NCI-H69 (cell line): ENCODE data around the gene TBR1.

Experiments used
- DNase-seq: peaks from one replicate; lab custom pipeline; 2025; lab: John Stamatoyannopoulos, UW

TBR1 gene

DNA sequence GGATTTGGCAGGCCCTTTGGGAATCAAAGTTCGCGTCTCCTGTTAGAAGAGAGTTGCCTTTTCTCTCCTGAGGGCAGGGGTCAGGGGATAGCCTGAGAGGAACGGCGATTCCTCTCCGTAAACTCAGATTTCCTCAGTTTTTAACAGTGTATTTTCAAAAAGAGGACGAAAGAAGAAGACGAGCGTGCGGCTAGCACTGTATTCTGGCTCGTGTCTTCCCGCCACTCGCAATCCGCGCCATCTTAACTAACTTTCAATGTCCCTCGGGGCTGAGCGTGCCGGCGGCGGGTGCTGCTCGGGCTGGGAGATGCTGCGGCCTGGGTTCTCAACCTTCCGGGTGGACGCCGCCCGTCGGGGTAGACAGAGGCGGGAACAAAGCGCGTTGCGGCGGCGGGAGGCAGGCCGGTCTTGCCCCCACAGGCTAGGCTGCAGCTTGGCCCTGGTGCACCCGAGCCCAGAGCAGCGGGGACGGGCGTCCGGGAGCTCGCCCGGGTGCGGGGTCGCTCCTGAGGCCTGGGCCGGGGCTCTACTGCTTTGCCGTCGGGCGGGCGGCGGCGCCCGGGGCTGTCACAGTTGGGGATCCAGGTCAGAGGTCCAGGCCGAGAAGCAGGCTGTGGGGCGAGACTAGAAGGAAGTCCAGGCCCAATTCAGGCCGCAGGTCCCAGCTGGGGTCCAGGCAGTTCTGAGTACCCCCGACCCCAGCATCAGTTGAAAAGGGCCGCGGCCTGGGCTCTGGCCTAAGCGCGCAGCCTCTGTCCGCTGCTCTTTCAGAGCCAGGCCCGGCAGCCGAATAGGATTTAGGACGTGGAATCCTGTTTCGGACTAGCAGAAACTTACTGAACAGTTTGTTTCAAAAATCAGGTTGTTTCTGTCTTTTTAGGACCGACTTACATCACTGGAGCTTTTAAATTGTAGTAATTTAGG is 11.8 kb downstream of the TBR1 start:
- no peak for DNase-seq

DNA sequence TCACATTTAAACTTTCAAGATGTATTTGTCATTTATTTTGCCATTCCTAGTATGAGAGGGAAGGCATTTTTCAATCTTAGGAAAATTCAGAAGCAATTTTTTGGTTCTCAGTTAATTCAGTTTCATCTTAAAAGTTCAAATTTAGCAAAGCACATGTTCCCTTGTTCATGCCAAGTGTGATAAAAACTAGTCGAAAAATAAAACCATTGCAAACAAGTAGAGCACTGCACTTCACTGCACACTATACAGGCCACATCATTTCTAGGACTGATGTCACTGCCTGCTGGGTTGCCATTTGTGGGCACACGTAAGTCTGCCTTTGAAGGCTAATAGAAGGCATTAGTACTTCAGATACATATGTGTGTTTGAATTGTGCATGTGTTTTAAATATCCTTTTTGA is 14.3 kb downstream of the TBR1 start:
- no peak for DNase-seq

DNA sequence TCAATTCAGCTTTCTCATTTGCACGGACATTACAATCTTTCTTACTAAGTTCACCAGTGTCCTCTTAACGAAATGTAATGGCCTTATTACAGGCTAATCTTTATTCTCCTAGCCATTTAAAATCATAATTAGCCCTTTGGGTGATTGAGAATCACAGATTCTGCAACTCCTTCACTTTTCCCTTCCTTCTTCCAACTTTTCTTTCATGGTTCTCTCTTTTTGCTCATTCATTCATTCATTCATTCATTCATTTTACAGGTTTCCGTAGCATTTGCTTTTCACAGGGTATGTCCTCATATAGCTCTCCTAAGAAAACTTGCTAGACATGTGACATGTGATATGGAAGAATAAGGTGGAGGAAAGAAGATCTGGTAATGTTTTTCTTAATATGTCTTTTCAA is 16.0 kb downstream of the TBR1 start:
- DNase-seq: no peak

DNA sequence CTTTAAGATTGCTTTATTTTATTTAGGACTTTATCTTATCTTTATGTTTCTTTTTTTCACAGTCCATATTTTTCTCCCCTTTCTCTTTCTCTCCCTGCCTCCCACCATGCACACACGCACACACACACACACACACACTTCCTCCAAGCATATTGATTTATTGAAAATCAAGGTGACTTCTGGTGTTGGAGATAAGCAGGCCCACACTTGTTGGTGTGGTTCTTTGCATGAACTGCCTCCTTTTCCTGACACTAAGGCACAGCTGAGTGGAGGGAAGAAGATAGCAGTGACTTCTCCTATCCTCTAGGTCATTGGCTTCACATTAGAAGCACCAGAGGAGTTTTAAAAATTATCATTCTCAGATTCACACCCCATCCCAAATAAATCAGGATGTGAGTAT is 18.0 kb downstream of the TBR1 start:
- no peak for DNase-seq

DNA sequence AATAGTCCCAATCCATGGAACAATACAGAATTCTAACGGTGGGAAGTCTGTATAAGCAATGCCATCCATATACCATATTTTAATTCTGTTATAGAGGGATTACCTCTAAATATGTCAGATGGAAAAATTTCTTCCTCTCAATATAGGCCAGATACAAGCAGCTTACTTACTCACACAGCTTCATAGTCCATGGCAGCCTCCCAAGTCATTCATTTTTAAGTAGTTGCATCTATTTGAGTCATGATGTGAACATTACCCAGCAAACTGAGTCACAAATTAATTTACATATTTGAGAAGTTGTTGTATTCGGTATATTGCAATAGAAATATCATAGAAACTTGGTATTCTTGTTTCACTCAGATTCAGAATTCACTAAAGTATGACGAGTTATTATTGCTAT is 20.3 kb downstream of the TBR1 start:
- no peak for DNase-seq

DNA sequence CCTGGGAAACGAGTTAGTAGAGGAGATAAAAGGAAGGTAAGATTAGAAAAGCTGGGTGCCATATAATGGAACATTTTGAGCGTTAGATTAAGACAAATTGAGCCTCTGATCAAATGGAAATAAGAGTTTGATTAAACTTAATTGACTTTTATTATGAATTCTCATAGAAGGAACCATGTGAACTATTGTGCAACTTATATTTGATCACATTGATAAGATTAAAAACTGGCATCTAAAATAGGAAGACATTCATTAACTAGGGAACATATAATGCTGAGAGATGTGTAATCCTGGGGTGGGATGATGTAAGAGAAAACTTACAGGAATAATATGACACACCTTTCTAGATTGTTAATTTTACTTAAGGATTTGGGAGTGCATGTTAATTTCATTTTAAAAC is 22.5 kb downstream of the TBR1 start:
- DNase-seq: no peak

DNA sequence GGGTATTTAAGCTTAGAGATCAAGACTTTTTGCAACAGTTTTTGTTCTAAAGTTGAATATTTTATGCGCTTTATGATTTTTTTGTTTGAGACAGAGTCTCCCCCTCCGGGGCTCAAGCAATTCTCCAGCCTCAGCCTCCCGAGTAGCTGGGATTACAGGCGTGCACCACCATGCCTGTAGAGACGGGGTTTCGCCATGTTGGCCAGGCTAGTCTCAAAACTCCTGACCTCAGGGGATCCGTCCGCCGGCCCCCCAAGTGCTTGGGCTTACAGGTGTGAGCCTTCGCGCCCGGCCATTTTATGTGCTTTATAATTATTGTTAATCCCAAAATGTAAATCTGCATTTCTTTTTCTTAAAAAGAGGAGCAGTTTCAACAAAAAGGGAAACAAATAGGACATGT is 29.0 kb downstream of the TBR1 start:
- DNase-seq: no peak

DNA sequence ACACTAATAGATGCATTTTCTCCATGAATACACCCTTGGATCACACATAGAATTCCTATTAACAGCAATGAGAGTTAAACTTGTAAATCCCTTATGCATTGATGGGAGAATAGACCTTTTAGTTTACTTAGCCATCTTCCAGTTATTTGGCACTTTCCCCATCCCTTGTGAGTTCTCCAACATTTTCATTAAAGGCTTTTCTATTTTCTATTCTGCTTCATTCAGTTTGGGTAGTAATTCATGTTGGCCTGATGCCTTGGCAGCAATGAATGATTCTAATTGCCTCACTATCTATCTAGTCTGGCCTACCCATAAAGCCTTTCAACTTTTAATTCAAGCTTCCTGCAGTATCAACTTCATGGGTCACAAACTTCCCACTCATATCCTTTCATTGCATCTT is 32.3 kb downstream of the TBR1 start:
- DNase-seq: no peak

DNA sequence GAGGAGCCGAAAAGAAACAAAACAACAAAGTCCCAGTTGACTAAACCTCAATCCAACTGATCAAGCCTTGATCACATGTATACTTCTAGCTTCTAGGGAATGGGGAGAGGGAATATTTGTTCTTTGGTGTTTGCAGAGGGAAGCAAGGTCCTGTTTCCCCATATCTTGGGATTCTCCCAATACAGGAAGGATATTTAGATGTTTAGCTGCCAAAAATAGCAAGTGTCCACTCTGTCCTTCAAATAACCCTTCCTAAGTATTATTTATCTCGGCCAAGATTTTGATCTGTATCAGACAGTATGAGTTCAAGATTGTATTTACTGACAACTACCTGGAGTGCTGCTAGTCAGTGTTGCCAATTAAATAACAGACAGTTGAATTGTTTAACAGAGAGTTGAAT is 55.5 kb downstream of the TBR1 start:
- DNase-seq: no peak

DNA sequence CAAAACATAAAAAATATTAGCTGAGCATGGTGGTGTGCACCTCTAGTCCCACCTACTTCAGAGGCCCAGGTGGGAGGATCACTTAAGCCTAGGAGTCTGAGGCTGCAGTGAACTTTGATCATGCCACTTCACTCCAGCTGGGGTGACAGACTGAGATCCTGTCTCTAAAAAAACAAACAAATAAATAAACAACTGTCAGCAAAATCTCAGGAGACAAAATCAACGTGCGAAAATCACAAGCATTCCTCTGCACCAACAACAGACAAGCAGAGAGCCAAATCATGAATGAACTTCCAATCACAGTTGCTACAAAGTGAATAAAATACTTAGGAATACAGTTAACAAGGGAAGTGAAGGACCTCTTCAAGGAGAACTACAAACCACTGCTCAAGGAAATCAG is 58.8 kb downstream of the TBR1 start:
- no peak for DNase-seq
